8988T (cell line): ENCODE measurements around the gene LCORL.
"Not testable (repeated sequence)": the region's sequence is repeated elsewhere in the genome, so short reads cannot be mapped to it uniquely, and the experiment has no call there.

Source experiments
- DNase-seq: peaks from one replicate; pipeline ENCODE4 v3.0.0; 2011

LCORL gene

GRCh38 chr4:18021720-18022571 is at the start of gene LCORL:
Gene LCORL, minus strand, starts transcription at chr4:18021755. Its CDS starts 4 bp downstream, at chr4:18021751.
- peak; percentile 71 for DNase-seq

- no peak for DNase-seq
These were observed 48.3 kb upstream of the LCORL start for GRCh38 chr4:18069810-18070209.

GRCh38 chr4:18067031-18067430 is 45.5 kb upstream of the LCORL start:
- no peak for DNase-seq

- DNase-seq = no peak
These were observed 41.5 kb upstream of the LCORL start for GRCh38 chr4:18063079-18063478.

GRCh38 chr4:18057821-18058533 is 36.4 kb upstream of the LCORL start:
- DNase-seq = no peak

- no peak for DNase-seq
These were observed 34.5 kb upstream of the LCORL start for GRCh38 chr4:18056030-18056429.

- no peak for DNase-seq
These were observed 30.6 kb upstream of the LCORL start for GRCh38 chr4:18052158-18052557.

- no peak for DNase-seq
These were observed 29.7 kb upstream of the LCORL start for GRCh38 chr4:18051281-18051680.

GRCh38 chr4:18050448-18050847 is 28.9 kb upstream of the LCORL start:
- no peak for DNase-seq

- DNase-seq = no peak
These were observed 27.9 kb upstream of the LCORL start for GRCh38 chr4:18049446-18049845.

GRCh38 chr4:18042754-18043153 is 21.2 kb upstream of the LCORL start:
- DNase-seq = no peak

- no peak for DNase-seq
These were observed 20.5 kb upstream of the LCORL start for GRCh38 chr4:18042012-18042411.

- no peak for DNase-seq
These were observed 19.6 kb upstream of the LCORL start for GRCh38 chr4:18041114-18041513.

- DNase-seq = no peak
These were observed 17.6 kb upstream of the LCORL start for GRCh38 chr4:18039113-18039512.

GRCh38 chr4:18036369-18036768 is 14.8 kb upstream of the LCORL start:
- DNase-seq = not testable (repeated sequence)

- no peak for DNase-seq
These were observed 12.5 kb upstream of the LCORL start for GRCh38 chr4:18034099-18034498.

- no peak for DNase-seq
These were observed 11.8 kb upstream of the LCORL start for GRCh38 chr4:18033111-18034085.

GRCh38 chr4:18025288-18025687 is 3.7 kb upstream of the LCORL start:
- DNase-seq = no peak

- no peak for DNase-seq
These were observed 1.1 kb upstream of the LCORL start for GRCh38 chr4:18022572-18023050.

- DNase-seq = peak; percentile 10
These were observed 160 bp downstream of the LCORL start for GRCh38 chr4:18021470-18021719.

GRCh38 chr4:18020671-18021469 is 685 bp downstream of the LCORL start:
- DNase-seq = peak; percentile 53

GRCh38 chr4:18020145-18020670 is 1.3 kb downstream of the LCORL start:
- no peak for DNase-seq
